ENCODE measurements around the gene DTNB.

- TF ChIP-seq CTCF (conservative IDR thresholded peaks at IDR 0.05) (no peak), ZFX (IDR thresholded peaks at IDR 0.05) (no peak)
Observed at GRCh38 chr2:25397777-25398176, 275.6 kb downstream of the DTNB start.

All from C4-2B (cell line).